Measurements from ENCODE around the gene NAB2.

DNA sequence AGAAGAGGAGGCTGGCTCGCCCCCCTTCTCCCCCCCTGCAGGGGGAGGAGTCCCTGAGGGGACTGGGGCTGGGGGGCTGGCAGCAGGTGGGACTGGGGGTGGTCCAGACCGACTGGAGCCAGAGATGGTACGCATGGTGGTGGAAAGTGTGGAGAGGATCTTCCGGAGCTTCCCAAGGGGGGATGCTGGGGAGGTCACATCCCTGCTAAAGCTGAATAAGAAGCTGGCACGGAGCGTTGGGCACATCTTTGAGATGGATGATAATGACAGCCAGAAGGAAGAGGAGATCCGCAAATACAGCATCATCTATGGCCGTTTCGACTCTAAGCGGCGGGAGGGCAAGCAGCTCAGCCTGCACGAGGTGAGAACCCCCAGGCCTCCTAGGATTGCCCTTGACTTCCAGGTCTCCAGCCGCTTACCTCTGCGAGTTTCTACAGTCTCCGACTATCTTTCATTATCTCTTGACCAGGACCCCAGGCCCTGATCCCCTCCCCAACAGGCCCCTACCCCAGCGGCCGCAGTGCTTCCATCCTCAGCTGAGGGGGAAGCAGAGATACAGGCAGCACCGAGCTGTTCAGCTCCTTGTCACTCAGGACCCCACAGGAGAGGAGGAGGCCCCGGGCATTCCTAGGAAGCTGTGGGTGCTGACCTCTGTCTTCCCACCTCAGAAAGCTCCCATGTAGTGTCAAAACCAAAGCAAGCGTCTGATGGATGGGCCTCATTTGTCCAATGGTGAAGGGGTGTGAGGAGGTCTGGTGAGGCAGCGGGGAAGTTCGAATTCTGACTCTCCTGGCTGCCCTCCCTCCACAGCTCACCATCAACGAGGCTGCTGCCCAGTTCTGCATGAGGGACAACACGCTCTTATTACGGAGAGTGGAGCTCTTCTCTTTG, 3.0 kb downstream of the NAB2 start:
- TF ChIP-seq, protein P1, sequence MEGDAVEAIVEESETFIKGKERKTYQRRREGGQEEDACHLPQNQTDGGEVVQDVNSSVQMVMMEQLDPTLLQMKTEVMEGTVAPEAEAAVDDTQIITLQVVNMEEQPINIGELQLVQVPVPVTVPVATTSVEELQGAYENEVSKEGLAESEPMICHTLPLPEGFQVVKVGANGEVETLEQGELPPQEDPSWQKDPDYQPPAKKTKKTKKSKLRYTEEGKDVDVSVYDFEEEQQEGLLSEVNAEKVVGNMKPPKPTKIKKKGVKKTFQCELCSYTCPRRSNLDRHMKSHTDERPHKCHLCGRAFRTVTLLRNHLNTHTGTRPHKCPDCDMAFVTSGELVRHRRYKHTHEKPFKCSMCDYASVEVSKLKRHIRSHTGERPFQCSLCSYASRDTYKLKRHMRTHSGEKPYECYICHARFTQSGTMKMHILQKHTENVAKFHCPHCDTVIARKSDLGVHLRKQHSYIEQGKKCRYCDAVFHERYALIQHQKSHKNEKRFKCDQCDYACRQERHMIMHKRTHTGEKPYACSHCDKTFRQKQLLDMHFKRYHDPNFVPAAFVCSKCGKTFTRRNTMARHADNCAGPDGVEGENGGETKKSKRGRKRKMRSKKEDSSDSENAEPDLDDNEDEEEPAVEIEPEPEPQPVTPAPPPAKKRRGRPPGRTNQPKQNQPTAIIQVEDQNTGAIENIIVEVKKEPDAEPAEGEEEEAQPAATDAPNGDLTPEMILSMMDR (IDR thresholded peaks at IDR 0.05; ENCODE audit: low read depth, low read length, missing input control) = no peak
- no peak for TF ChIP-seq EGR1 (IDR thresholded peaks at IDR 0.05; ENCODE audit: low read depth in 2 of 2)
- TF ChIP-seq, protein P2, sequence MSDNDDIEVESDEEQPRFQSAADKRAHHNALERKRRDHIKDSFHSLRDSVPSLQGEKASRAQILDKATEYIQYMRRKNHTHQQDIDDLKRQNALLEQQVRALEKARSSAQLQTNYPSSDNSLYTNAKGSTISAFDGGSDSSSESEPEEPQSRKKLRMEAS (IDR thresholded peaks at IDR 0.05) = no peak
- TF ChIP-seq, protein P3, sequence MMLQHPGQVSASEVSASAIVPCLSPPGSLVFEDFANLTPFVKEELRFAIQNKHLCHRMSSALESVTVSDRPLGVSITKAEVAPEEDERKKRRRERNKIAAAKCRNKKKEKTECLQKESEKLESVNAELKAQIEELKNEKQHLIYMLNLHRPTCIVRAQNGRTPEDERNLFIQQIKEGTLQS (IDR thresholded peaks at IDR 0.05) = no peak
- no peak for TF ChIP-seq RAD21 (IDR thresholded peaks at IDR 0.05)
- TF ChIP-seq GABPA (IDR thresholded peaks at IDR 0.05 in 1 of 2, conservative IDR thresholded peaks at IDR 0.05 in 1 of 2) = no peak
- no peak for TF ChIP-seq HNF4A (conservative IDR thresholded peaks at IDR 0.05)
- no peak for TF ChIP-seq REST (IDR thresholded peaks at IDR 0.05)
- TF ChIP-seq FOXA1 (IDR thresholded peaks at IDR 0.05) = no peak
- TF ChIP-seq SP1 (IDR thresholded peaks at IDR 0.05) = no peak
- no peak for TF ChIP-seq YY1 (IDR thresholded peaks at IDR 0.05)
- no peak for TF ChIP-seq ZBTB33 (IDR thresholded peaks at IDR 0.05)

Measured in liver (tissue), 3 donors.